LoVo (cell line): ENCODE results near the gene ARHGAP31.
"Not testable (repeated sequence)": the region's sequence is repeated elsewhere in the genome, so short reads cannot be mapped to it uniquely, and the experiment has no call there.

Experiments used
- DNase-seq: peaks from one replicate; pipeline ENCODE4 v3.0.0-alpha.2; 2016; ENCODE audit warnings: low spot score

Gene ARHGAP31

DNA sequence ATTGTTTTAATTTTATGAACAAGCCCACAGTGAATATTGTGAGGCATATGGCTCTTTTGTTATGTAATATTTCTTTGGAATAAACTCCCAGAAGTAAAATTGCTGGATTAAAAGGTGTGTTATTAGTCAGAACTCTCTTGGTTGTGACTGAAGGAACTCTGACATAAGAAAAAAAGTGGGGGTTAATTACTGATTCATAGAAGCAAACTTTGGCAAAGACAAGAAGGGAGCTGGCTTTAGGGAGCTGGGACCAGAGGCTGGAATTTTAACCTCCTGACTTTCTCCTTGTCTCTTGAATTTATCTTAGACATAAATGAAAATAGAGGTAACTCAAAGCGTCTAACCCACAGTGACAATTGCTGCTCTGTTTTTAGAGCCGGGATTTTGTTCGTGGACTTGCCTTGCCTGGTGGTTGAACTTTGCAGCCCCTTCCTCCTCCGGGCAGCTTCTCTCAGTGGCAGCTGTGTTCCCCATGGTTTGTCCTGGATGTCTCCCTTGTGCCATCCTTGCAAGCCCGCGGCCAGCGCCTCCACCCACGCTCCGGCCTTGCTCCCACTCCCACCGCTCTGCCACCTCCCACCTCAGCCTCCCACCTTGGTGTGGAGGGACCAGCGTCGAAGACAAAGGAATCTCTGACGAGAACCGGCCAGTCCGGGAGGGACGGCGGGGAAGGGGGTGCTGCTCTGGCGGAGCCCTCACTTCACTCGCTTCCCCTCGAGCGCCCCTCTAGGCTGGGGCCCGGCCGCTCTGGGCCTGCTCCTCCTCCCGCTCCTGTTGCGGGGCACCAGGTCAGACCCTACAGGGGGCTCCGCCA is 28.0 kb downstream of the ARHGAP31 start:
- peak; percentile 32 for DNase-seq

DNA sequence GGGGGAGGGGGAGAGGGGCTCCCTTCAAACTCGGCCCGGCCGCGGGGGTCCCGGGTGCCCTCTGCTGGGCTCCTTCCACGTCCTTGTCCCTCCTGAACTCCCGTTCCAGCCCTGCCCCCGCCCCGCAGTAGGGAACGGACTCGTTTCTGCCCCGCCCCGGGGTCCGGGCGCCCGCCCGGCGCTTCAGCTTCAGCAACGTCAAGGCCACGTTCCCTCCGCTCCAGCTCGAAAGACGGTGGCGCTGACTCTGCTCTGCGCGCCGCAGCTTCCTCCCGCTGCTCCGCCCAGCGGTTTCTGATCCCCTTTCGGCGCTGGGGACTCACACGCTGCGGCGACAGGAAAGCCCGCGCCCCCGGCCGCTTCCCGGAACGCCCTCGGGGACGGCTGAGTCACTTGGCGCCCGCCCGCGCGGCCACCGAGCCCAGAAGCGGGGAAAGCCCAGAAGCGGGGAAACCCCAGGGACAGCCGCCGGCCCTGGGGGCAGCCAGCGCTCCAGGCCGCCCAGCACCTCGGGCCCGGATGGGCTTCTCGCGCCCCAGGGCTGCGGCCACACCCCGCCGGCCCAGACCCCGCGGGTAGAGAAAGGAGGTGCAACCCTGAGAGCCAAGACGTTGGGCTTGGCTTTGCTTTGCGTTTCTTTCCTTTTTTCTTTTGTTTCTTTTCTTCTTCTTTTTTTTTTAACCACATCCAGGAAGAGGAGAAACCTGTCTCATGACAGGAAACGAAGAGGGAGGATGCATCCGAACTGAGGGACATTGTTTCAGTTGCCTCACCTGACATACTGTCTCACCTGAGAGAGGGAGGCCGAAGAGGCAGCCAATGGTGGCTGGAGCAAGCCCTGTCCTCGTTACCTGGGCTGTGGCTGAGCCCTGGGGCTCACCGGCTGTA is 28.9 kb downstream of the ARHGAP31 start:
- peak; percentile 84 for DNase-seq

DNA sequence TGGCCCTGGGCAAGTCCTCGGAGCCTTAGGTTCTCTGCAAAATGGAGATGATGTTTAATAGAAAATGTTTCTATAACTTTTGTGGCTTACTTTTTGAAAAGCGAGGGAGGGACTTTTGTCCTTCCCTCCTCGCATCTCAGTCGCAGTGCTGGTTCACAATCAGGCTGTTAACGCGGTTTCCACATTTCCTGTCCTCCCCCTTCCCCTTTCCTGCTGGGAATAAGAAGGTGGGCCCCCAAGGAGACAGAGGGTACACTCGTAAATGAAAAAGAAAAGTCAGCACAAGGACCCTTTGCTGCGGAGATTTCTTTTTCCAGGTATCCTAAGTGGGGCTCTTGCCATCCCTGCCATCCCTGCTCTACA is 29.5 kb downstream of the ARHGAP31 start:
- DNase-seq = no peak

DNA sequence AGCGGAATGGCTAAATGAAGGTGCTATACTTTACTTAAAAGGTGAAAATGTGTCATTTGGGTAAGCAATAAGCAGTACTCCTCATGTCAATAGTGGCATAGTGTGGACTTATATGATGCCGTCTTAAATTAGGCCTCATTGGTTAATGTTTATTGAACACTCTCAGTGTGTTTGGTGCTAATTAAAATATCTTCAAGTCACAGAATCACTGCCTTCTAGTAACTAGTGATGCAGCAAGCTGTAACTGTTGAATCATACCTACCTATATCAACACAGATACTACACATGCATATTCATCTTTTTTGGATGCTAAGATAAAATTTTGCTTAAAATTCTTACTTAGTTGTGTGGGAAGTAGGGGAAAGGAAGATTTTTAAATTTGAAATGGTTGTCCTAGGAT is 30.7 kb downstream of the ARHGAP31 start:
- DNase-seq = no peak

DNA sequence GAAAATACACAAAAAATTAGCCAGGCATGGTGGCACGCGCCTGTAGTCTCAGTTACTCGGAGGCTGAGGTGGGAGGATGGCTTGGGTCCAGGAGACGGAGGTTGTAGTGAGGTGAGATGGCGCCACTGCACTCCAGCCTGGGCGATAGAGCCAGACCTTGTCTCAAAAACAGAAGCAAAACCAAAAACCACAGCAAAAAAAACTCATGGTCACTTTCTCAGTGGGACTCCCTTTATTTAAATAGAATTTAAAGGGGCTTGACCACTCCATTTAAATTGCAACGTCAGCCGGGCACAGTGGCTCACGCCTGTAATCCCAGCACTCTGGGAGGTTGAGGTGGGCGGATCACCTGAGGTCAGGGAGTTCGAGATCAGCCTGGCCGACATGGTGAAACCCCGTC is 32.8 kb downstream of the ARHGAP31 start:
- DNase-seq = no peak

DNA sequence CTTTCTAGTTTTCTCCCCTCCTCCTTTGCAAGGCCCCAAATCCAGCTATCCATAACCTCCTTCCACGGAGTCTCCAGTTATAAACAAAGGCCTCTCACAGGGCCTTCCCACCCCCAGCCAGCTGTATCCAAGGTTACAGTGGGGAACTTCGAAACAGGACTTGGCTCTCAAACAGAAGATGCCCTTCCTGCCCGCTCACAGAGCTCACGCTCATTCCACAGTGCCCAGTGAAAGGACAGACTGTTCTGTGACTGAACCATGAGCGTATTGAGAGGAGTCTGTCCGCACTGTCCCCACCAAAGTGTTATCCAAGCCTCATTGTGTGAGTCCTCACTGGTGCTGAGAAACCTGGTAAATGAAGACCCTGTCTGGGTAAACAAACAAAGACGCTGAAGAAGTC is 35.4 kb downstream of the ARHGAP31 start:
- no peak for DNase-seq

DNA sequence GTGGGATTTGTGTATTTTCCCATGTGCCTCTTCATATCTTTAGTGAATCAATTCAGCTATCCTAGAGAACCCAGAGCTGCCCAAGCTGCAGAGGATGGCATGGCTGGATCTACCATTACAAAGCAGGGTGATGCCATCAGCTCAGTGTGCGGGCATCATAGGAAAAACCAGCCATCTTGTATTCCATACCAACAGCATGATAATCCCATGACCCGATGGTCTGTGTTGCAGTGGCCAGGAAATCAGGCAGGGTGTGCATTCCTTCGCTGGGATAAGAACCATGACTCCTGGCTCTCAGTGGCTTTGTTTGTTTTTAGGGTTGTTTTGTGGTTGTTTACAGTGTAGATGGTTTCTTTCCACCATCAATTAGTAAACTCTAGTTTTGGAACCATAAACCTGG is 36.0 kb downstream of the ARHGAP31 start:
- DNase-seq = no peak

DNA sequence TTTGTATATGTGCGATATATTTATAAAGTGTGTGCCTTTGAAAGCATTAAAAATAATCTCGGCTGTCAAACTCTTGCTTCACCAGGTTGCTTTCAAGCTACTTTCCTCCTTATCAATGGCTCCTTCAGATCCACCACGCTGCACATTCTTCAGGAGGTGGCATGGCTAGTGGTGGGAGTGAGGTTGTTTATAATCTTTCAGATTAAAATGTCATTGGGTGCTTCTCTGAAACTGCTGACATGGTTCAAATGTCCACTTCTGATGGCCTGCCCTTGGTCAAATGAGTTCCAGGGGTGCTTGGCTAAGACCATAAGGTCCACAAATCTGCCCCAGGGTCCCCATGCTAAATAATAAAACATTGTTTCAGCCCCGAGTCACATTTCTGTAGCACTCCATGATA is 36.7 kb downstream of the ARHGAP31 start:
- DNase-seq = no peak

DNA sequence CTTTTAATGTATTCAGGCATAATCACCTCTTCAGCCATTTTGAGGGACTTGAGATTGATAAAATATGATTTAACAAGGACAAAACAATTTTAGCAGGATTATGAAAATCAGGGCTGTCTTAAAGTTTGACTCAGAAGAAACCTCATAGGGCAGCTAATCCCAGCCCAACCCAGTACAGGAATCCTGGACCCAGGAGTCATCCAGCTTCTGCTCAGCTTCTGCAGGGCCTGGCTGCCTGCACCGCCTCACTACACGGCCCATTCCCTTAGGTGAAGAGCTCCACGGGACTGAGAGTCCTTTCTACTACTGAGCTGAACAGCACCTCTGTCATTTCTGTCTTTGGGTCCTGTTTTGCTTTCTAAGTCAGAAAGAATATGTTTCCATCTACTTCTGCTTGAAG is 37.5 kb downstream of the ARHGAP31 start:
- DNase-seq = no peak

DNA sequence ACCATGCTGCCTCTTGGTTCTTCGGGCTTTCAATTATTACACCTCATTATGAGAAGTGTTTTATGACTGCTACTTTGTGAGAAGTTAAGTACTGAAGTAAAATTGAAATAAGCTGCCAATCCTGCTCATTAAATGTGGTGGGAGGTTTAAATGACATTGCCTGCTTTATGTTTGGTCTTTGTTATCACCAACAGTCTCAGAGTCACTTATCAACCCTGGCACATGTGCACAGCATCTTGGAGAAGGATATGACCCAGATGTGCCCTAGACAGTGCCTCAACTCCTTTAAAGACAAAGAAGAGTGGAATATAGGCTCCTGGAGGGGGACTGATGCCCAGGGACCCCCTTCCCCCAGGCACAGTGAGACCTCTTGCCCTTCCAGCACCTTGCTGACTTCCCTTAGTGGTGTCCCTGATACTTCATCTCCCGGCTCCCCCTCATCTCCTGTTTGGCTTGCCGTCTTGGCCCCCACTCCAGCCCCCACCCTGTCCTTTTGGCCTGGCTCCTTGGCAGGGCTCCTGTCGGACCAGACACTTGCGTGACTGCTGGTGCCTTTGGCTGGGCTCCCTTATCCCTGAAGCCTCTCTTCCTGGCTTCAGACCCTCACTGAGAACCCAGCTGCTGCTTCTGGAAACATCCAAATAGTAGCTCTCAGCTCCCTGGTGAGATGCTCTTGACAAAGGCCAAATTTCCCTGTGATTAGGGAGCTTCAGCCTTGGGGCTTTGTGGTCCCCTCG is 39.8 kb downstream of the ARHGAP31 start:
- DNase-seq = no peak

DNA sequence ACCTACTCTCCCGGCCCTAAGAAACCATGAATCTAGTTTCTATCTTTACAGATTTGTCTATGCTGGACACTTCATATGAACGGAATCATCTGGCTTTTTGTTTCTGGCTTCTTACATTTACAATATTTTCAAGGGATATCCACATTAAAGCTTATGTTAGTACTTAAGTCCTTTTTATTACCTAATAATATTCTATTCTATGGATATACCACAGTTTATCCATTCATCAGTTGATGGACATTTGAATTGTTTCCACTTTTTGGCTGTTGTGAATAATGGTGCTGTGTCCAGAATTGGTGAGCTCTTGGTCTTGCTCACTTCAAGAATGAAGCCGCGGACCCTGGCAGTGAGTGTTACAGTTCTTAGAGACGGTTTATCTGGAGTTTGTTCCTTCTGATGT is 42.6 kb downstream of the ARHGAP31 start:
- DNase-seq = no peak

DNA sequence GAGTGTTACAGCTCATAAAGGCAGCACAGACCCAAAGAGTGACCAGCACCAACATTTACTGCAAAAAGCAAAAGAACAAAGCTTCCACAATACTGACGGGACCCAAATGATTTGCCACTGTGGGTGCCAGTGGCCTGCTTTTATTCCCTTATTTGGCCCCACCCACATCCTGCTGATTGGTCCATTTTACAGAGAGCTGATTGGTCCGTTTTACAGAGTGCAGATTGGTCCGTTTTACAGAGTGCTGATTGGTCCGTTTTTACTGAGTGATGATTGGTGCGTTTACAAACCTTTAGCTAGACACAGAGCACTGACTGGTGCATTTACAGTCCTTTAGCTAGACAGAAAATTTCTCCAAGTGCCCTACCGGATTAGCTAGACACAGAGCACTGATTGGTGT is 43.2 kb downstream of the ARHGAP31 start:
- not testable (repeated sequence) for DNase-seq

DNA sequence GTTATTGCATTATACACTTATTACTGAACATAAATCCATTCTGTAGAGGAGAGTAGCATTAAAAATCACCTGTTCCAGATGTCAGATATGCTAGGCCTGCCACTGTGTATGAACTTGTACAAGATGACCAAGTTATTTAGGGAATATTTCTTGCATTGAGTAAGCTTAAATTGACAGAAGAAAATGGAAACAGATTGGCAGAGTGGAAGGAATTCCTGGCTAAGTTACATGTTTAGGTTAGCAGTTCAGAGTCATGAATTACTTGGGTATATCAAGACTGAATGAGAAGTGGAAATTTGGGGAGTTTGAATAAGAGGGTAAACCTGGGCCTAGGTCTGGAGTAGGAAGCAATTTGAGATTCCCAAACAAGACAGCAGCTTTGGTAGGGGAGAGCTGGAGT is 44.6 kb downstream of the ARHGAP31 start:
- DNase-seq = no peak

DNA sequence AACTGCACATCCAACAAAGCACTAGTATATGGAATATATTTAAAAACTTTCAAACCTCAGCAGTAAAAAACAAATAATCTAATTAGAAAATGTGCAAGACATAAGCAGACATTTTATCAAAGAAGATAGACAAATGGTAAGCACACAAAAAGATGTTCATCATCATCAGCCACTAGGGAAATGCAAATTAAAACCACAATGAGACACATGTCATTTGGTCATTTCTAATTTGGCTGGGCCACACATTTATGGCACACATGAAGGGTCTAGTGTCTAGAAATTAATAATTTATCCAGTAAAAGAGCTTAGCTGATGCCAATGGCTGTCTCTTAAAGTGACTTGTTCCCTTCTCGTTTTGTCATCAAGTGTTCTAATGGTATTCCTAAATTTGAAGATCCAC is 45.8 kb downstream of the ARHGAP31 start:
- DNase-seq = no peak

DNA sequence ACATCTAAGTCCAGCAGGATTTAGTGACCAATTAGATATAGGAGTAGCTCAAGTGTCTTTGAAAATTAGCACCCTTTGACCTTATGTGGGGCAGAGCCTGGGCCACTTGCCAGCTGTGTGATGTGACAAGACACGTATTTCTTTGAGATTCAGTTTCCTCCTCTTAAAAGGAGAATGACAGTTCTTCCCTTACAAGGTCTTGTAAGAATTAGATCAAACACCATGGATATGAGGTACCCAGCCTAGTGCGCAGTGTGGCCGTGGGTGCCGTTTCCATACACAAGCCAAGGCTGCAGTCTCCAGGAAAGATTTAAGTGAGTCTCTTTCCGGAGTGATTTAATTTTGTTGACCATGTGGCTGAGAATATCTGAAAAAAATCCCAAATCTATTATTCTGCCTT is 46.3 kb downstream of the ARHGAP31 start:
- no peak for DNase-seq

DNA sequence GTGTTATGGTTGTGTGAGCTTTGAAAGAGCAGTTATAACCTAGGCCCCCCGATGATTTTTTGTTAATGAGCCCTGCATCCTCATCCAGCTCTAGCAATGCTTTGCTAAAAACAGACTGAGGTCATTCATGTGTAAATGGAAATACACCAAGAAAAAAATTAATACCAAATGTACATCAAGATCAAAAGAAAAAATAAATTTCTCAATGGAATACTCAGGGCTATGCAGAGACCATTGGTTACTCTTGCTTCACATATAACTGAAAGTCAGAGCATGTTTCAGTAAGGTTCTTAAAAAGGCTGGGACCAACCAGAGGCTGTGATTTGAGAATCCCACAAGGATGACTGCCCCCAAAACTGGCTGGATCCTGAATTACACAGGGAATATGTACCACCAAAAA is 48.0 kb downstream of the ARHGAP31 start:
- no peak for DNase-seq

DNA sequence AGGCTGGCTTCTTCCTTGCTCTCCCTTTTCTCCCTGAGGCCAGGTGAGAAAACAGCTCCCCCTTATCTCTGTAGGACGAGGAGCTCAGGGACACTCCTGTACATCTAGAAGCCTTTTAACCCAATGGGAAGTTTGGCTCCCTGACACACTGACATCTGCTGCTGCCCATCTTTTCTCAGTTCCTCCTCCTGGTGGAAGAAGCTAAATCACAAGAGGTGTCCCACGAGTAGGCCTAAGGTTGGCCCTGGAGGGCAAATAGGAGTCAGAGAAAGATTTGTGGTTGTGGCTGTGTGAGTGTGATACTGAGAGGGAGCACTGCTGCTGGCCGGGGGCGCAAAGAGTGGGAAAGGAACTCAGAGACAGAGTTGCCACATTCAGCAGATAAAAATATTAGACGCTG is 49.5 kb downstream of the ARHGAP31 start:
- no peak for DNase-seq

DNA sequence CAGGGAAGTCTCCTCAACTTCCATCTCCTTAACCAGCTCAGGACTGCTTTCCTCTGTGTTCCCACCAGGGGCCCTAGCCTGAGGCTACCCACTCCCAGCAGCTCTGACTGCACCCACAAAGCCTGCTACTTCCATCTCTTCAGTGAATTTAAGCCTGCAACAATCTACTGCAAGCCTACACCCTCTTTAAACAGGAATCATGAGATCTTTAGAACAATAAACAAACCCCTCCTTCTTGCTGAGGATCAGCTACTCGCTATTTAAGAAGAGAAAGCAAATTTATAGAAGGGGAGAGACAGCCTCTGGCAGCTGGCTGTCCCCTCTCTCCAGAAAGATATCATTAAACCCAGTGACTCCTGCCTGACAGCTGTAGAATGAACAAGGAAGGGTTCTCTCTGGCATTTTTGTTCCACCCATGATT is 51.9 kb downstream of the ARHGAP31 start:
- DNase-seq = no peak

DNA sequence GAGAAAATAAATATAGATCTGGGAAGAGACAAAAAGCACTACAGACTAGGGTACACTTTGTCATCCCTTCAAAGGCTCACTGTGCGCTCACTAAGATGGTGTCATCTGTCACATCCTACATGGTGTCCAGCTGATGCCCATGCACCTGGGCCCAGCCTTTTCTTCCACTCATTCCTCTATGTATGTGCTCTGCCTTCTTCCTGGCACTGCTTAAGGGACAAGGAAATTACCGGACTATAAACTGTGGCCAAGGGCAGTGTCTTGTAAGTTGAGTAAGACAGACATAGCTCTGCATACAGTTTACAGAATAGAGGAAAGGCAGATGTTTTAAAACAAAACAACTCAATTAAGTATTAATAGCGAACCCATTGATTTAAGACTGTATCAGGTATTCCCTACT is 52.9 kb downstream of the ARHGAP31 start:
- DNase-seq = no peak

DNA sequence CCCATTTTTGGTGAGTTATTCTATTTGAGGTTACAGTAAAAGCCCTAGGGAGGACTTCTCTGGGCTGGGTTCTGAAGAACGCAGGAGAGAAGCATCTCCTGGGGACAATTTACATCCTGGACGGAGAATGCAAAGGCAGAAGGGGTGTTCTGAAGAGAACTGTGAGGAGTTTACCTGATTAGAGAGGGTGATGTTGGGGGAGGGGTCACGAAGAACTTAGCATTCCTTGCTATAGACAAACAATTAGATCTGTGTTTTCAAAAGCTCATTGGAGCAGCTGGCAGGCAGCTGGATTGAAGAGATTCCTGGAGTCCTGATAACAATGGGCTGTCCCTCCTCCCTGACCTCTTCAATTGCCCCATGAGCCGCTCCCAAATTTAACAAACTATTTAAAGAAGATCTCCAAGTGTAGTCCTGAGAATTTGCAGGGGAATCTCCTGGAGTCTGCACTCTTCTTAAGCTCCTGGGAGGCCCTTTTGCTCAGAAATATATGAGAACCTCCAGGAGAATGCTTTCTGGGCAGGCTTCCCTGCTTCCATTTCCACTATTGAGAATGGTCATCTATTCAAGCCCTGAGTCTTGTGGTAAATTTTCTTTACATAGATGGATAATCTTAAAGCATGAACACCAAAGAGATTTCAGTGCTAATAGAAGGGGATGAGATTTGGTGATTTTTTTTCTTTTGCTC is 55.3 kb downstream of the ARHGAP31 start:
- DNase-seq = no peak

DNA sequence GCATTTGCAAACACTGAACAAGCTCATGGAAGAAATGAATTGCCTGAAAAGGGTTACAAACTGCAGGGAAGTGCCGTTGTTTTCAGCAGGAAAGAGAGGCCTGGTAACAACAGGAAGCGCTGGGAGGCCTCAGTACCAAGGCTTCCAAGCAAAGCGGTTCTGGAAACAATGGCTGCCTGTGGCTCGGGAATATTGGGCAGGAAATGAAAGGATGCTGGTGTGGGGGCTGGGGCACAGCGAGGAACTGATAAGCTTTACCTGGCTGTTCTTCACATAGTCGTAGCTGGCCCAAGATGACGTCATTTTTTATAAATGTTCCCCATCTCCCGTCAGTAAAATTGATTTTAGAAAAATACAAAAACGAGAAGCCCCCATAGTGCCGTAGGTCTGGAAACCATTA is 55.9 kb downstream of the ARHGAP31 start:
- DNase-seq = no peak

DNA sequence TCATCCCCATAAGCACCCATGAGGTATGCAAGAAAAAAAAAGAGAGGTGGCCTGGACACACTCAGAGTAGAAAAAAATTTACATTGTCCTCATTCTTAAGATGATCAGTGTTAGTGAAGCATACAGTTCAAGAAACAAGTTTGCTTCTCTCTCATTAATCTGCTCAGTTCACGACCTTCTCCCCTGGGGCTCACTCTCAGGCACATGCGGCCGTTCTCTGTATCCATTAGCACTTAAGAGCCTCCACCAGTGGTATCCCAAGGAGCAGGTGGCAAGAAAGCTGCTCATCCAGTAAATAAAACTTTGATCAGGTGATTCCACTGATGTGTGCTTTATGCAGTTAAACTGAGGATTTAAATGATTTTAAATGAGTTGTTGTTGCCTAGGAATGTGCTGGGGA is 57.4 kb downstream of the ARHGAP31 start:
- no peak for DNase-seq
